WTC11 (cell line): Measurements from ENCODE around the gene DUSP3. TPM values are rescaled to one million over a fixed set of nuclear protein-coding genes. Genes with fewer than 3 reads are reported as not detected.

ENCODE experiments used
- ATAC-seq: fragments of 200-7000 bp; cut with Tn5 transposase; 2 replicates; pipeline ENCODE4 v1.10.0; 2021; ENCODE audit warnings: mild to moderate bottlenecking, moderate library complexity
- CTCF ChIA-PET: fragments of 300-600 bp; sonication (Branson Sonifier 250); formaldehyde crosslinking; loops from one replicate; lab custom pipeline; 2021; ENCODE audit warnings: antibody characterized with exemption; lab: Charles Lee
- POLR2A ChIA-PET: fragments of 350-600 bp; sonication (Branson Sonifier 250); formaldehyde crosslinking; loops from one replicate; lab custom pipeline; 2021; ENCODE audit warnings: antibody characterized with exemption; lab: Charles Lee
- DNase-seq: peaks from one replicate; pipeline ENCODE4 v3.0.0; 2021; ENCODE audit warnings: low spot score
- H3K27ac Mint-ChIP-seq: 2 replicates; pipeline ENCODE4 v1.8.0; 2021; ENCODE audit warnings: mixed read lengths
- H3K27me3 Mint-ChIP-seq: 2 replicates; pipeline ENCODE4 v1.8.0; 2021; ENCODE audit warnings: low read depth, mild to moderate bottlenecking, moderate library complexity, mixed read lengths
- H3K36me3 Mint-ChIP-seq: 2 replicates; pipeline ENCODE4 v1.8.0; 2021; ENCODE audit warnings: mixed read lengths
- H3K4me1 Mint-ChIP-seq: 2 replicates; pipeline ENCODE4 v1.8.0; 2022; ENCODE audit warnings: mixed read lengths
- H3K4me3 Mint-ChIP-seq: 2 replicates; pipeline ENCODE4 v1.8.0; 2021; ENCODE audit warnings: mild to moderate bottlenecking, moderate library complexity, mixed read lengths
- H3K9me3 Mint-ChIP-seq: 2 replicates; pipeline ENCODE4 v1.8.0; 2021; ENCODE audit warnings: mixed read lengths
- CBFB ChIP-seq: sonication (generic); formaldehyde crosslinking; IDR thresholded peaks from 2 replicates; pipeline ENCODE4 v1.8.1; 2022; ENCODE audit warnings: mild to moderate bottlenecking, low read depth, missing genetic modification reagents
- E2F5 ChIP-seq: sonication (generic); formaldehyde crosslinking; IDR thresholded peaks from 2 replicates; pipeline ENCODE4 v1.8.1; 2022; ENCODE audit warnings: mild to moderate bottlenecking, moderate library complexity, missing genetic modification reagents
- MYBL2 ChIP-seq: sonication (generic); formaldehyde crosslinking; IDR thresholded peaks from 2 replicates; pipeline ENCODE4 v1.8.1; 2023; ENCODE audit warnings: mild to moderate bottlenecking, moderate library complexity, missing genetic modification reagents
- NR2C2 ChIP-seq: sonication (generic); formaldehyde crosslinking; IDR thresholded peaks from 2 replicates; pipeline ENCODE4 v1.8.0; 2022; ENCODE audit warnings: mild to moderate bottlenecking, missing genetic modification reagents
- TEAD4 ChIP-seq: sonication (generic); formaldehyde crosslinking; IDR thresholded peaks from 2 replicates; pipeline ENCODE4 v1.8.0; 2022; ENCODE audit warnings: mild to moderate bottlenecking, missing genetic modification reagents
- ZSCAN18 ChIP-seq: fragments of 250-450 bp; sonication (Bioruptor Pico); IDR thresholded peaks from 2 replicates; pipeline ENCODE4 v2.1.2; 2022; ENCODE audit warnings: mild to moderate bottlenecking, moderate library complexity
- total RNA-seq: library from RNA; stranded (reverse); gene quantifications from 3 replicates; pipeline ENCODE4 v1.2.3, GENCODE V29; 2021
- TF ChIP-seq, protein P1 (sequence below): sonication (generic); formaldehyde crosslinking; conservative IDR thresholded peaks from 2 replicates; pipeline ENCODE4 v1.8.1; 2023; ENCODE audit warnings: mild to moderate bottlenecking, low read depth, missing genetic modification reagents, moderate library complexity
- TF ChIP-seq, protein P2 (sequence below): sonication (generic); formaldehyde crosslinking; IDR thresholded peaks from 2 replicates; pipeline ENCODE4 v1.8.1; 2022; ENCODE audit warnings: low read depth, missing genetic modification reagents, borderline replicate concordance
- TF ChIP-seq, protein P3 (sequence below): sonication (generic); formaldehyde crosslinking; IDR thresholded peaks from 2 replicates; pipeline ENCODE4 v1.8.1; 2022; ENCODE audit warnings: low read depth, mild to moderate bottlenecking, moderate library complexity, missing genetic modification reagents, borderline replicate concordance

The DUSP3 gene
- total RNA-seq, 1 experiment from 2014 or later: 31.5 TPM

GRCh38 chr17:43768382-43768781, 10.4 kb downstream of the DUSP3 start:
- CTCF ChIA-PET: interaction anchor here (1.6 to 5.7 kb wide), 2 partner anchors 78 to 95 kb away, joined by 4 to 41 read pairs; partner anchors contain the start of gene CD300LG

GRCh38 chr17:43767713-43768059, 11.1 kb downstream of the DUSP3 start:
- POLR2A ChIA-PET: no interaction called here

More at GRCh38 chr17:43768382-43768781, 10.4 kb downstream of the DUSP3 start:
- H3K27ac Mint-ChIP-seq: no peak overlapping the region
- H3K4me1 Mint-ChIP-seq: peaks cover 2% of the 10 kb centered on the region; the same call in 1 of the 2 replicates
- TF ChIP-seq MYBL2 (CRISPR knock-in tag) (no peak), NR2C2 (CRISPR knock-in tag) (no peak), TEAD4 (CRISPR knock-in tag) (no peak)
- POLR2A ChIA-PET: no interaction called here
- no peak overlapping the region for H3K4me3 Mint-ChIP-seq
- H3K27me3 Mint-ChIP-seq: no peaks in the 10 kb centered on the region
- peaks cover 37% of the 10 kb centered on the region for H3K36me3 Mint-ChIP-seq
- no peaks in the 10 kb centered on the region for H3K9me3 Mint-ChIP-seq
- DNase-seq (no peak), ATAC-seq (no peak)

More at GRCh38 chr17:43767713-43768059, 11.1 kb downstream of the DUSP3 start:
- TF ChIP-seq, protein P1, sequence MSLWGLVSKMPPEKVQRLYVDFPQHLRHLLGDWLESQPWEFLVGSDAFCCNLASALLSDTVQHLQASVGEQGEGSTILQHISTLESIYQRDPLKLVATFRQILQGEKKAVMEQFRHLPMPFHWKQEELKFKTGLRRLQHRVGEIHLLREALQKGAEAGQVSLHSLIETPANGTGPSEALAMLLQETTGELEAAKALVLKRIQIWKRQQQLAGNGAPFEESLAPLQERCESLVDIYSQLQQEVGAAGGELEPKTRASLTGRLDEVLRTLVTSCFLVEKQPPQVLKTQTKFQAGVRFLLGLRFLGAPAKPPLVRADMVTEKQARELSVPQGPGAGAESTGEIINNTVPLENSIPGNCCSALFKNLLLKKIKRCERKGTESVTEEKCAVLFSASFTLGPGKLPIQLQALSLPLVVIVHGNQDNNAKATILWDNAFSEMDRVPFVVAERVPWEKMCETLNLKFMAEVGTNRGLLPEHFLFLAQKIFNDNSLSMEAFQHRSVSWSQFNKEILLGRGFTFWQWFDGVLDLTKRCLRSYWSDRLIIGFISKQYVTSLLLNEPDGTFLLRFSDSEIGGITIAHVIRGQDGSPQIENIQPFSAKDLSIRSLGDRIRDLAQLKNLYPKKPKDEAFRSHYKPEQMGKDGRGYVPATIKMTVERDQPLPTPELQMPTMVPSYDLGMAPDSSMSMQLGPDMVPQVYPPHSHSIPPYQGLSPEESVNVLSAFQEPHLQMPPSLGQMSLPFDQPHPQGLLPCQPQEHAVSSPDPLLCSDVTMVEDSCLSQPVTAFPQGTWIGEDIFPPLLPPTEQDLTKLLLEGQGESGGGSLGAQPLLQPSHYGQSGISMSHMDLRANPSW: no peak
- TF ChIP-seq, protein P2, sequence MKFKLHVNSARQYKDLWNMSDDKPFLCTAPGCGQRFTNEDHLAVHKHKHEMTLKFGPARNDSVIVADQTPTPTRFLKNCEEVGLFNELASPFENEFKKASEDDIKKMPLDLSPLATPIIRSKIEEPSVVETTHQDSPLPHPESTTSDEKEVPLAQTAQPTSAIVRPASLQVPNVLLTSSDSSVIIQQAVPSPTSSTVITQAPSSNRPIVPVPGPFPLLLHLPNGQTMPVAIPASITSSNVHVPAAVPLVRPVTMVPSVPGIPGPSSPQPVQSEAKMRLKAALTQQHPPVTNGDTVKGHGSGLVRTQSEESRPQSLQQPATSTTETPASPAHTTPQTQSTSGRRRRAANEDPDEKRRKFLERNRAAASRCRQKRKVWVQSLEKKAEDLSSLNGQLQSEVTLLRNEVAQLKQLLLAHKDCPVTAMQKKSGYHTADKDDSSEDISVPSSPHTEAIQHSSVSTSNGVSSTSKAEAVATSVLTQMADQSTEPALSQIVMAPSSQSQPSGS (CRISPR knock-in tag): no peak
- TF ChIP-seq E2F5 (CRISPR knock-in tag) (no peak), ZSCAN18 (CRISPR knock-in tag) (no peak), CBFB (CRISPR knock-in tag) (no peak)
- TF ChIP-seq, protein P3, sequence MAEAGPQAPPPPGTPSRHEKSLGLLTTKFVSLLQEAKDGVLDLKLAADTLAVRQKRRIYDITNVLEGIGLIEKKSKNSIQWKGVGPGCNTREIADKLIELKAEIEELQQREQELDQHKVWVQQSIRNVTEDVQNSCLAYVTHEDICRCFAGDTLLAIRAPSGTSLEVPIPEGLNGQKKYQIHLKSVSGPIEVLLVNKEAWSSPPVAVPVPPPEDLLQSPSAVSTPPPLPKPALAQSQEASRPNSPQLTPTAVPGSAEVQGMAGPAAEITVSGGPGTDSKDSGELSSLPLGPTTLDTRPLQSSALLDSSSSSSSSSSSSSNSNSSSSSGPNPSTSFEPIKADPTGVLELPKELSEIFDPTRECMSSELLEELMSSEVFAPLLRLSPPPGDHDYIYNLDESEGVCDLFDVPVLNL (CRISPR knock-in tag): no peak
- ATAC-seq (no peak), DNase-seq (no peak)
- Mint-ChIP-seq H3K4me3 (no peak overlapping the region), H3K27ac (no peak overlapping the region), H3K36me3 (peaks cover 30% of the 10 kb centered on the region), H3K4me1 (peaks cover 3% of the 10 kb centered on the region), H3K27me3 (no peaks in the 10 kb centered on the region), H3K9me3 (no peaks in the 10 kb centered on the region)
- CTCF ChIA-PET: interaction anchor here (0.9 to 14.2 kb wide), 10 partner anchors 11 to 400 kb away, joined by 3 to 476 read pairs (median 4); partner anchors contain the start of genes CD300LG and DUSP3
